IMR-90 (cell line): ENCODE data around the gene KRT6C. TPM values are rescaled to one million over a fixed set of nuclear protein-coding genes. Genes with fewer than 3 reads are reported as not detected.

Experiments used
- ATAC-seq: fragments of 200-7000 bp; cut with Tn5 transposase; 2 replicates; pipeline ENCODE4 v1.9.1; 2020; ENCODE audit warnings: low read depth, mild to moderate bottlenecking, moderate library complexity
- BruUV-seq: library from RNA; stranded (reverse); fragments of 400-500 nt; replicated peaks from 2 replicates; lab custom pipeline; 2021; lab: Mats Ljungman, UMichigan
- CTCF ChIA-PET: fragments of 300-600 bp; formaldehyde crosslinking; extraction: SDS; loops from one replicate; lab custom pipeline; 2021; ENCODE audit warnings: antibody characterized with exemption; lab: Yijun Ruan, JAX
- POLR2A ChIA-PET: fragments of 300-600 bp; sonication (Branson Sonifier 250); formaldehyde crosslinking; loops from one replicate; lab custom pipeline; 2022; ENCODE audit warnings: antibody characterized with exemption; ENCODE audit not compliant: unreplicated experiment; lab: Charles Lee
- DNase-seq: peaks from one replicate; pipeline ENCODE4 v3.0.0; 2013
- H2AFZ ChIP-seq: replicated peaks from 2 replicates; pipeline ENCODE3; 2013; ENCODE audit warnings: low read length, mild to moderate bottlenecking; ENCODE audit not compliant: poor library complexity
- H2AK5ac ChIP-seq: 2 replicates; pipeline ENCODE4 v1.6.1; 2013; ENCODE audit warnings: low read depth, low read length, inconsistent platforms
- H2AK9ac ChIP-seq: replicated peaks from 2 replicates; pipeline ENCODE3; 2013; ENCODE audit warnings: mild to moderate bottlenecking, low read depth, low read length, moderate library complexity; ENCODE audit not compliant: poor library complexity
- H2BK120ac ChIP-seq: 2 replicates; pipeline ENCODE4 v1.6.1; 2013; ENCODE audit warnings: low read depth, low read length, inconsistent platforms
- H2BK15ac ChIP-seq: 3 replicates; pipeline ENCODE4 v1.6.1; 2013; ENCODE audit warnings: low read depth, low read length, inconsistent platforms
- H2BK20ac ChIP-seq: 2 replicates; pipeline ENCODE4 v1.6.1; 2013; ENCODE audit warnings: low read depth, mild to moderate bottlenecking, inconsistent platforms, low read length, moderate library complexity
- H2BK5ac ChIP-seq: 2 replicates; pipeline ENCODE4 v1.6.1; 2013; ENCODE audit warnings: mild to moderate bottlenecking, low read depth, low read length, inconsistent platforms; ENCODE audit not compliant: poor library complexity, severe bottlenecking
- H3K14ac ChIP-seq: replicated peaks from 2 replicates; pipeline ENCODE4 v1.6.1; 2013; ENCODE audit warnings: low read depth, low read length, inconsistent platforms
- H3K18ac ChIP-seq: 2 replicates; pipeline ENCODE4 v1.6.1; 2013; ENCODE audit warnings: low read depth, low read length, control low read depth
- H3K23ac ChIP-seq: 2 replicates; pipeline ENCODE4 v1.6.1; 2013; ENCODE audit warnings: low read depth, low read length, inconsistent platforms
- H3K27ac ChIP-seq: 2 replicates; pipeline ENCODE4 v1.5.1; 2013; ENCODE audit warnings: mild to moderate bottlenecking, control low read depth, low read length; ENCODE audit not compliant: insufficient read depth
- H3K27me3 ChIP-seq: 2 replicates; pipeline ENCODE4 v1.6.1; 2013; ENCODE audit warnings: low read length; ENCODE audit not compliant: control insufficient read depth, insufficient read depth
- H3K36me3 ChIP-seq: 2 replicates; pipeline ENCODE4 v1.6.1; 2013; ENCODE audit warnings: low read length, mixed read lengths; ENCODE audit not compliant: control insufficient read depth, insufficient read depth
- H3K4ac ChIP-seq: 2 replicates; pipeline ENCODE4 v1.6.1; 2013; ENCODE audit warnings: low read depth, low read length, inconsistent platforms
- H3K4me1 ChIP-seq: 2 replicates; pipeline ENCODE4 v1.6.1; 2013; ENCODE audit warnings: low read length, mixed read lengths; ENCODE audit not compliant: control insufficient read depth, insufficient read depth
- H3K4me2 ChIP-seq: 2 replicates; pipeline ENCODE4 v1.6.1; 2013; ENCODE audit warnings: low read depth, mild to moderate bottlenecking, control low read depth, low read length, moderate library complexity
- H3K4me3 ChIP-seq: 2 replicates; pipeline ENCODE4 v1.5.1; 2013; ENCODE audit warnings: low read depth, mild to moderate bottlenecking, control low read depth, low read length, moderate library complexity; ENCODE audit not compliant: insufficient read depth
- H3K56ac ChIP-seq: 2 replicates; pipeline ENCODE4 v1.6.1; 2013; ENCODE audit warnings: low read length, inconsistent platforms; ENCODE audit not compliant: insufficient read depth; ENCODE audit errors: extremely low read depth
- H3K79me1 ChIP-seq, 2 experiments: 2 replicates each; pipeline ENCODE4 v1.6.1; 2013; ENCODE audit warnings: low read length in 2 of 2, inconsistent platforms in 1 of 2, low read depth in 1 of 2
- H3K9ac ChIP-seq: 2 replicates; pipeline ENCODE4 v1.6.1; 2013; ENCODE audit warnings: low read depth, low read length, control low read depth
- H3K9me1 ChIP-seq: 2 replicates; pipeline ENCODE4 v1.6.1; 2013; ENCODE audit warnings: low read length, inconsistent platforms; ENCODE audit not compliant: insufficient read depth
- H3K9me3 ChIP-seq: 2 replicates; pipeline ENCODE4 v1.6.1; 2013; ENCODE audit warnings: low read length; ENCODE audit not compliant: control insufficient read depth, insufficient read depth
- H4K20me1 ChIP-seq: 2 replicates; pipeline ENCODE4 v1.6.1; 2013; ENCODE audit warnings: low read length, inconsistent platforms; ENCODE audit not compliant: insufficient read depth
- H4K5ac ChIP-seq: 2 replicates; pipeline ENCODE4 v1.6.1; 2013; ENCODE audit warnings: mild to moderate bottlenecking, low read depth, low read length, control low read depth
- H4K8ac ChIP-seq, 2 experiments: 2 replicates each; pipeline ENCODE4 v1.6.1; 2013; ENCODE audit warnings: low read depth in 2 of 2, low read length in 2 of 2, control low read depth in 1 of 2, inconsistent platforms in 1 of 2
- H4K91ac ChIP-seq: 2 replicates; pipeline ENCODE4 v1.6.1; 2013; ENCODE audit warnings: low read depth, low read length, inconsistent platforms; ENCODE audit not compliant: insufficient read depth
- BHLHE40 ChIP-seq: fragments of 150-350 bp; IDR thresholded peaks from 2 replicates; pipeline ENCODE4 v1.6.1; 2016; ENCODE audit warnings: mild to moderate bottlenecking, low read depth, low read length
- CEBPB ChIP-seq: IDR thresholded peaks from 2 replicates; pipeline ENCODE4 v1.6.1; 2012; ENCODE audit warnings: low read depth, low read length, improper control_type of control experiment
- CHD1 ChIP-seq: IDR thresholded peaks from 2 replicates; pipeline ENCODE4 v1.6.1; 2012; ENCODE audit warnings: low read depth, low read length, improper control_type of control experiment
- CTCF ChIP-seq: conservative IDR thresholded peaks from 2 replicates; pipeline ENCODE4 v1.5.1; 2012; ENCODE audit warnings: mild to moderate bottlenecking, low read depth, low read length, improper control_type of control experiment
- ELK1 ChIP-seq: fragments of 150-350 bp; IDR thresholded peaks from 2 replicates; pipeline ENCODE4 v1.6.1; 2016; ENCODE audit warnings: low read depth, mild to moderate bottlenecking, low read length, moderate library complexity, borderline replicate concordance
- FOS ChIP-seq: fragments of 150-350 bp; IDR thresholded peaks from 2 replicates; pipeline ENCODE4 v1.6.1; 2016; ENCODE audit warnings: low read depth, low read length
- MAFK ChIP-seq: IDR thresholded peaks from 2 replicates; pipeline ENCODE4 v1.6.1; 2012; ENCODE audit warnings: low read depth, low read length, improper control_type of control experiment
- MAZ ChIP-seq: IDR thresholded peaks from 2 replicates; pipeline ENCODE4 v1.6.1; 2012; ENCODE audit warnings: low read depth, mild to moderate bottlenecking, low read length, improper control_type of control experiment, moderate library complexity, borderline replicate concordance
- MXI1 ChIP-seq: IDR thresholded peaks from 2 replicates; pipeline ENCODE4 v1.6.1; 2012; ENCODE audit warnings: low read depth, mild to moderate bottlenecking, low read length, moderate library complexity, borderline replicate concordance
- NFE2L2 ChIP-seq: fragments of 150-350 bp; IDR thresholded peaks from 2 replicates; pipeline ENCODE4 v1.6.1; 2016; ENCODE audit warnings: low read depth, mild to moderate bottlenecking, low read length
- POLR2A ChIP-seq: IDR thresholded peaks from 2 replicates; pipeline ENCODE4 v1.6.1; 2012; ENCODE audit warnings: mild to moderate bottlenecking, low read depth, low read length
- RAD21 ChIP-seq: IDR thresholded peaks from 2 replicates; pipeline ENCODE4 v1.6.1; 2012; ENCODE audit warnings: low read length, improper control_type of control experiment
- RCOR1 ChIP-seq: IDR thresholded peaks from 2 replicates; pipeline ENCODE4 v1.6.1; 2012; ENCODE audit warnings: mild to moderate bottlenecking, low read length, improper control_type of control experiment; ENCODE audit not compliant: insufficient replicate concordance
- RFX5 ChIP-seq: IDR thresholded peaks from 2 replicates; pipeline ENCODE4 v1.8.0; 2012; ENCODE audit warnings: low read depth, mild to moderate bottlenecking, low read length, moderate library complexity
- USF2 ChIP-seq: fragments of 150-350 bp; IDR thresholded peaks from 2 replicates; pipeline ENCODE4 v1.6.1; 2017; ENCODE audit warnings: mild to moderate bottlenecking, antibody characterized with exemption, low read length, low read depth
- WGBS, 2 experiments: methylation state at CpG; one replicate each; pipeline versions ENCODE4 v1.1.5 to v1.1.7; 2013; ENCODE audit warnings: missing lambda C conversion rate in 2 of 2; ENCODE audit not compliant: insufficient read length in 1 of 2; ENCODE audit errors: extremely low coverage in 2 of 2; 5-methylcytosine and 5-hydroxymethylcytosine counted together
- dilution Hi-C: fragments of 300-500 bp; cut with HindIII; formaldehyde crosslinking; loops from one replicate; pipeline ENCODE4 v1.14.3; 2018; ENCODE audit warnings: low sequenced_read_pairs; ENCODE audit not compliant: unreplicated experiment
- in situ Hi-C: fragments of 300-500 bp; cut with MboI; formaldehyde crosslinking; loops from 3 replicates; pipeline ENCODE4 v1.14.3; 2019; ENCODE audit warnings: low sequenced_read_pairs, inconsistent platforms, mixed read lengths
- intact Hi-C: fragments of 100-400 bp; cut with micrococcal nuclease; formaldehyde crosslinking; loops from 2 replicates; pipeline ENCODE4 v1.10.0; 2022
- polyA plus RNA-seq, 3 experiments: library from polyadenylated mRNA; depleted of rRNA; stranded (reverse); fragments of >200 nt; gene quantifications; 2 replicates each; pipeline ENCODE4 v1.2.3, GENCODE V29; 2012; ENCODE audit warnings: low replicate concordance in 1 of 3
- total RNA-seq: library from RNA; depleted of rRNA; stranded (reverse); fragments of >200 nt; gene quantifications from 2 replicates; pipeline ENCODE4 v1.2.3, GENCODE V29; 2012

KRT6C gene
- total and polyA plus RNA-seq, 2 of the 4 experiments (the other 2 are of a cell fraction), result not detected

GRCh38 chr12:52494518-52494917 lies 20.9 kb upstream of the KRT6C start:
- POLR2A ChIA-PET, result no interaction called here
- peaks cover 11% of the 10 kb centered on the region for H3K27me3 ChIP-seq
- intact Hi-C loops, result no loop called here
- DNase-seq (no peak), ATAC-seq (no peak)
- no peak overlapping the region for H2AFZ ChIP-seq
- H3K27ac ChIP-seq, result no peak overlapping the region
- CTCF ChIA-PET, result no interaction called here
- H3K23ac ChIP-seq, result no peak overlapping the region
- H3K36me3 ChIP-seq, result no peaks in the 10 kb centered on the region
- no peak overlapping the region for H2AK5ac ChIP-seq
- no peak overlapping the region for H4K5ac ChIP-seq
- no peak overlapping the region for H4K91ac ChIP-seq
- H3K18ac ChIP-seq, result no peak overlapping the region
- H3K9me3 ChIP-seq, result no peaks in the 10 kb centered on the region
- no peak overlapping the region for H2BK15ac ChIP-seq
- dilution Hi-C loops, result no loop called here
- H3K4me3 ChIP-seq, result no peak overlapping the region
- no peaks in the 10 kb centered on the region for H4K20me1 ChIP-seq
- no peak overlapping the region for H3K4me2 ChIP-seq
- no peak overlapping the region for H2BK120ac ChIP-seq
- no peak for TF ChIP-seq FOS
- no peak for TF ChIP-seq RFX5
- no peak for TF ChIP-seq CHD1
- TF ChIP-seq ELK1, result no peak
- TF ChIP-seq POLR2A, result no peak
- no peak for TF ChIP-seq CEBPB
- no peak for TF ChIP-seq RAD21
- no peak for TF ChIP-seq USF2
- no peak for TF ChIP-seq CTCF
- no peak for TF ChIP-seq RCOR1
- TF ChIP-seq MAFK, result no peak
- TF ChIP-seq BHLHE40, result no peak
- no peak for TF ChIP-seq NFE2L2
- TF ChIP-seq MXI1, result no peak
- no peak for TF ChIP-seq MAZ
- H2BK20ac ChIP-seq, result no peak overlapping the region
- in situ Hi-C loops, result no loop called here
- H3K4me1 ChIP-seq, result no peaks in the 10 kb centered on the region
- H4K8ac ChIP-seq, result no peak overlapping the region
- no peak overlapping the region for H3K14ac ChIP-seq
- H2BK5ac ChIP-seq, result no peak overlapping the region
- H2AK9ac ChIP-seq, result no peak overlapping the region
- no peak overlapping the region for H3K9ac ChIP-seq
- H3K56ac ChIP-seq, result no peak overlapping the region
- no peaks in the 10 kb centered on the region for H3K9me1 ChIP-seq
- BruUV-seq, result no TSS peak
- H3K79me1 ChIP-seq, result no peaks in the 10 kb centered on the region
- H3K4ac ChIP-seq, result no peak overlapping the region
- WGBS, 2 experiments, result no CpG with 5 or more reads among the region's 4 CpGs
